Forelimb muscle (tissue), 1 donor: ENCODE measurements around the gene S100A8. TPM values are rescaled to one million over a fixed set of nuclear protein-coding genes. Genes with fewer than 3 reads are reported as not detected.
"Not testable (repeated sequence)": the region's sequence is repeated elsewhere in the genome, so short reads cannot be mapped to it uniquely, and the experiment has no call there.

Source experiments
- DNase-seq: peaks from one replicate; pipeline ENCODE4 v3.0.0-alpha.2; 2013; ENCODE audit warnings: low read depth
- polyA plus RNA-seq: library from polyadenylated mRNA; unstranded; fragments of 120-200 nt; gene quantifications from one replicate; pipeline ENCODE4 v1.2.1, GENCODE V29; 2013; ENCODE audit not compliant: insufficient read length

S100A8 gene
- 16.1 TPM for polyA plus RNA-seq

GRCh38 chr1:153390938-153391710 is at the start of gene S100A8:
TSS of gene S100A8 (minus strand) at chr1:153391073. CDS start at chr1:153390535, 538 bp downstream.
- DNase-seq: no peak

- no peak for DNase-seq
Observed at GRCh38 chr1:153439273-153439672, 48.4 kb upstream of the S100A8 start.

GRCh38 chr1:153438599-153438998 is 47.7 kb upstream of the S100A8 start:
- no peak for DNase-seq

GRCh38 chr1:153437236-153437635 is 46.4 kb upstream of the S100A8 start:
- DNase-seq: no peak

GRCh38 chr1:153434746-153435455 is 44.0 kb upstream of the S100A8 start:
- no peak for DNase-seq

GRCh38 chr1:153432874-153433681 is 42.2 kb upstream of the S100A8 start:
- DNase-seq: no peak

GRCh38 chr1:153431928-153432327 is 41.1 kb upstream of the S100A8 start:
- DNase-seq: no peak

GRCh38 chr1:153431427-153431826 is 40.6 kb upstream of the S100A8 start:
- no peak for DNase-seq

- no peak for DNase-seq
Observed at GRCh38 chr1:153431002-153431401, 40.1 kb upstream of the S100A8 start.

- DNase-seq: no peak
Observed at GRCh38 chr1:153430561-153430960, 39.7 kb upstream of the S100A8 start.

- no peak for DNase-seq
Observed at GRCh38 chr1:153430166-153430553, 39.3 kb upstream of the S100A8 start.

- no peak for DNase-seq
Observed at GRCh38 chr1:153429266-153430165, 38.6 kb upstream of the S100A8 start.

GRCh38 chr1:153428791-153429190 is 37.9 kb upstream of the S100A8 start:
- no peak for DNase-seq

GRCh38 chr1:153428073-153428638 is 37.3 kb upstream of the S100A8 start:
- DNase-seq: no peak

GRCh38 chr1:153426809-153427208 is 35.9 kb upstream of the S100A8 start:
- no peak for DNase-seq

- peak; percentile 62 for DNase-seq
Observed at GRCh38 chr1:153422450-153423068, 31.7 kb upstream of the S100A8 start.

GRCh38 chr1:153420306-153420705 is 29.4 kb upstream of the S100A8 start:
- DNase-seq: no peak

GRCh38 chr1:153419436-153419793 is 28.5 kb upstream of the S100A8 start:
- not testable (repeated sequence) for DNase-seq

GRCh38 chr1:153418758-153419435 is 28.0 kb upstream of the S100A8 start:
- not testable (repeated sequence) for DNase-seq
